ENCODE results near the gene ARHGEF40.

Gene ARHGEF40

DNA sequence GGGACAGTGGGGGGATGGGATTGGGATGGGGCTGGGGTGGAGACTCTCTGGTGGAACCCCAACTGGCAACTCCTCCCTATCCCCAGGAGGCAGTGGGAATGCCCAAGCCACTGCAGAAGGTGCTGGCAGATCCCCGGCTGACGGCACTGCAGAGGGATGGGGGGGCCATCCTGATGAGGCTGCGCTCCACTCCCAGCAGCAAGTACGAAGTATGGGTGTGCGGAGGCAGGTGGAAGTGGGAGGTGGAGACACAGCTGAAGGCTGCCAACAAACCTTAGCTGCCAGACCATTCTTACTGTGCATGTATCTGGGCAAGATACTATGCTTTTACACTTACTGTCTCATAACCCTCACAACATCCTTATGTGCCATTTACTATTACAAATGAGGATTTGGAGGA lies 8.2 kb downstream of the ARHGEF40 start:
- Mint-ChIP-seq H3K36me3 (ENCODE audit: low read depth) (peaks cover 76% of the 10 kb centered on the region), H3K4me3 (no peak overlapping the region), H3K4me1 (peaks cover 11% of the 10 kb centered on the region), H3K27ac (no peak overlapping the region), H3K27me3 (ENCODE audit: low read depth, poor library complexity) (peaks cover 3% of the 10 kb centered on the region), H3K9me3 (no peaks in the 10 kb centered on the region)
- TF ChIP-seq, protein P1, sequence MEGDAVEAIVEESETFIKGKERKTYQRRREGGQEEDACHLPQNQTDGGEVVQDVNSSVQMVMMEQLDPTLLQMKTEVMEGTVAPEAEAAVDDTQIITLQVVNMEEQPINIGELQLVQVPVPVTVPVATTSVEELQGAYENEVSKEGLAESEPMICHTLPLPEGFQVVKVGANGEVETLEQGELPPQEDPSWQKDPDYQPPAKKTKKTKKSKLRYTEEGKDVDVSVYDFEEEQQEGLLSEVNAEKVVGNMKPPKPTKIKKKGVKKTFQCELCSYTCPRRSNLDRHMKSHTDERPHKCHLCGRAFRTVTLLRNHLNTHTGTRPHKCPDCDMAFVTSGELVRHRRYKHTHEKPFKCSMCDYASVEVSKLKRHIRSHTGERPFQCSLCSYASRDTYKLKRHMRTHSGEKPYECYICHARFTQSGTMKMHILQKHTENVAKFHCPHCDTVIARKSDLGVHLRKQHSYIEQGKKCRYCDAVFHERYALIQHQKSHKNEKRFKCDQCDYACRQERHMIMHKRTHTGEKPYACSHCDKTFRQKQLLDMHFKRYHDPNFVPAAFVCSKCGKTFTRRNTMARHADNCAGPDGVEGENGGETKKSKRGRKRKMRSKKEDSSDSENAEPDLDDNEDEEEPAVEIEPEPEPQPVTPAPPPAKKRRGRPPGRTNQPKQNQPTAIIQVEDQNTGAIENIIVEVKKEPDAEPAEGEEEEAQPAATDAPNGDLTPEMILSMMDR (IDR thresholded peaks at IDR 0.05), result no peak
- DNase-seq, result no peak

DNA sequence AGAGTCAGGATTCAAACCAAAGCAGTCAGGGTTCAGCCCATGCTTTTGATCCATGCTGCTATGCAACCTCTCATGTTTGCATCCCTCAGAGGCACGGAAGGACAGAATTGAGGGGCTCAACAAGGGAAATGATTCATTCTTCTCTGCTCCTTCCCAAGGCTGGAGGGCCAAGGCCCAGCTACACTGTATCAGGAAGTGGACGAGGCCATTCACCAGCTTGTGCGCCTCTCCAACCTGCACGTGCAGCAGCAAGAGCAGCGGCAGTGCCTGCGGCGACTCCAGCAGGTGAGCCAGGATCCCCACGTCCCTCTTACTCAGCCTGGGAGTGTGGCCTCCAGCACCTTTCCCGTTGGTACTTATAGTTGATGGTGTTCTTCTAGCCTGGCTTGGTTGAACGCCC lies 8.6 kb downstream of the ARHGEF40 start:
- TF ChIP-seq, protein P1 (IDR thresholded peaks at IDR 0.05), result no peak
- Mint-ChIP-seq H3K36me3 (ENCODE audit: low read depth) (peaks cover 73% of the 10 kb centered on the region), H3K4me1 (peaks cover 6% of the 10 kb centered on the region), H3K27me3 (ENCODE audit: low read depth, poor library complexity) (peaks cover 3% of the 10 kb centered on the region), H3K9me3 (no peaks in the 10 kb centered on the region), H3K27ac (no peak overlapping the region), H3K4me3 (no peak overlapping the region)
- DNase-seq, result no peak

DNA sequence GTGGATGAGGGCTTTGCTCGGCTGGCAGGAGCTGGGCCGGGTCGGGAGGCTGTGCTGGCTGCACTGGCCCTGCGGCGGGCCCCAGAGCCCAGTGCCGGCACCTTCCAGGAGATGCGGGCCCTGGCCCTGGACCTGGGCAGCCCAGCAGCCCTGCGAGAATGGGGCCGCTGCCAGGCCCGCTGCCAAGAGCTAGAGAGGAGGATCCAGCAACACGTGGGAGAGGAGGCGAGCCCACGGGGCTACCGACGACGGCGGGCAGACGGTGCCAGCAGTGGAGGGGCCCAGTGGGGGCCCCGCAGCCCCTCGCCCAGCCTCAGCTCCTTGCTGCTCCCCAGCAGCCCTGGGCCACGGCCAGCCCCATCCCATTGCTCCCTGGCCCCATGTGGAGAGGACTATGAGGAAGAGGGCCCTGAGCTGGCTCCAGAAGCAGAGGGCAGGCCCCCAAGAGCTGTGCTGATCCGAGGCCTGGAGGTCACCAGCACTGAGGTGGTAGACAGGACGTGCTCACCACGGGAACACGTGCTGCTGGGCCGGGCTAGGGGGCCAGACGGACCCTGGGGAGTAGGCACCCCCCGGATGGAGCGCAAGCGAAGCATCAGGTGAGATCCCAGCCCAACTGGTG lies 11.5 kb downstream of the ARHGEF40 start:
- Mint-ChIP-seq H3K27ac (no peak overlapping the region), H3K36me3 (ENCODE audit: low read depth) (peaks cover 75% of the 10 kb centered on the region), H3K4me3 (no peak overlapping the region), H3K27me3 (ENCODE audit: low read depth, poor library complexity) (peaks cover 3% of the 10 kb centered on the region), H3K9me3 (no peaks in the 10 kb centered on the region), H3K4me1 (peaks cover 3% of the 10 kb centered on the region)
- TF ChIP-seq, protein P1 (IDR thresholded peaks at IDR 0.05), result no peak
- DNase-seq, result no peak

DNA sequence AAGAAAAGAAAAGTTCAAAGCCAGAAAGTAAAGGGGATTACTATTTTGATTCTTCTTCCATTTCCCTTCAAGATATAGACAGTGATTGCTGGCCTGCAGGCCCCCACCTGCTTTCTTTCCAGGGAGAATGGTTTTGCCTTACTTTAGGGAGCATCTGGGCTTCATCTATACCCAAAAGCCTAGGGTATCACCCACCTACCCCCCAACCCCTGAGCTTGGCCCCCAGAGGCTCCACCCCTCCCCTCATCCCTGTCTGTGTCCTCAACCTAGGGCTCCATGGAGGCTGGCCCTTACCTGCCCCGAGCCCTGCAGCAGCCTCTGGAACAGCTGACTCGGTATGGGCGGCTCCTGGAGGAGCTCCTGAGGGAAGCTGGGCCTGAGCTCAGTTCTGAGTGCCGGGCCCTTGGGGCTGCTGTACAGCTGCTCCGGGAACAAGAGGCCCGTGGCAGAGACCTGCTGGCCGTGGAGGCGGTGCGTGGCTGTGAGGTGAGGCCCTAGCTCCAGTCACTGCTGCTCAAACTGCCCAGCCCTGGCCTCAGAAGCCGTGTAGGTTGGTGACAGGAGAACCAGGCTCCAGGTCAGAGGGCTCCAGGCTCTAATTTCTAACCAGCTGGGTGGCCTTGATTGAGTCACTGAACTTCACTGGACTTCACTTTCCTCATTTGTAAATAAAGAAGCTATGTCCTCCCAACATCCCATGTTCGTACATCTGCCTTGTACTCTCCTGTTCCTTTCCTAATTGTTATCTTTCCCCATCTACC lies 13.6 kb downstream of the ARHGEF40 start:
- Mint-ChIP-seq H3K4me1 (peaks cover 15% of the 10 kb centered on the region), H3K27ac (peak overlapping the region; percentile 70), H3K4me3 (no peak overlapping the region), H3K9me3 (no peaks in the 10 kb centered on the region), H3K27me3 (ENCODE audit: low read depth, poor library complexity) (no peaks in the 10 kb centered on the region), H3K36me3 (ENCODE audit: low read depth) (peaks cover 73% of the 10 kb centered on the region)
- TF ChIP-seq, protein P1 (IDR thresholded peaks at IDR 0.05), result no peak
- no peak for DNase-seq

DNA sequence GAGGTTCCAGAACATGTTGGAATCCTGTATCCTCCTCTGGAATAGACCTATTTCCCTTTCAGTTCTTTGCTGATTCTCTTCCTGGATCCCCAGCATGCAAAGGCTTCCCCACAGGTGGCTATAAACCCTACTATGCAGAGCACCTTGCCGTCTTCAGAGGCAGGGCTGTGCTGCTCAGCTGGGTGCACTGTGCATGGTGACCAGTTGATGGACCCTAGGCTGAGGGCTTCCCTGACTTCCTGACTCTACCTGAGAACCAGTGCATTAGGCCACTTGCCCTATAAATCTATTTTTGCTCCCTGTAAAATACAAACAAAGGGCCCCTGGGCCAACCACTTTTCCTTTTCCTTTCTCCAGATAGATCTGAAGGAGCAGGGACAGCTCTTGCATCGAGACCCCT lies 14.3 kb downstream of the ARHGEF40 start:
- H3K9me3 Mint-ChIP-seq, result no peaks in the 10 kb centered on the region
- peak overlapping the region; percentile 70 for H3K27ac Mint-ChIP-seq
- no peak overlapping the region for H3K4me3 Mint-ChIP-seq
- TF ChIP-seq, protein P1 (IDR thresholded peaks at IDR 0.05), result no peak
- peaks cover 3% of the 10 kb centered on the region for H3K27me3 Mint-ChIP-seq (ENCODE audit: low read depth, poor library complexity)
- H3K36me3 Mint-ChIP-seq (ENCODE audit: low read depth), result peaks cover 73% of the 10 kb centered on the region
- no peak for DNase-seq
- peaks cover 18% of the 10 kb centered on the region for H3K4me1 Mint-ChIP-seq

Measured in nephron progenitor cell (in vitro differentiated cells).